IgD-negative memory B cell (primary cell): Measurements from ENCODE around the gene AOC2. TPM values are rescaled to one million over a fixed set of nuclear protein-coding genes. Genes with fewer than 3 reads are reported as not detected.
"Not testable (repeated sequence)": the region's sequence is repeated elsewhere in the genome, so short reads cannot be mapped to it uniquely, and the experiment has no call there.

Source experiments
- H3K27ac Mint-ChIP-seq, 3 donors: one replicate each; pipeline ENCODE4 v1.8.0; 2020 to 2022; ENCODE audit warnings: mild to moderate bottlenecking in 3 of 3, mixed read lengths in 3 of 3, moderate library complexity in 1 of 3
- H3K27me3 Mint-ChIP-seq: one replicate; pipeline ENCODE4 v1.8.0; 2021; ENCODE audit warnings: mixed read lengths
- H3K36me3 Mint-ChIP-seq: one replicate; pipeline ENCODE4 v1.8.0; 2020; ENCODE audit warnings: mild to moderate bottlenecking, mixed read lengths
- H3K4me1 Mint-ChIP-seq, 3 donors: one replicate each; pipeline ENCODE4 v1.8.0; 2020 to 2022; ENCODE audit warnings: mixed read lengths in 3 of 3, mild to moderate bottlenecking in 1 of 3
- H3K4me3 Mint-ChIP-seq, 4 donors: one replicate each; pipeline ENCODE4 v1.8.0; 2020 to 2022; ENCODE audit warnings: mild to moderate bottlenecking in 4 of 4, mixed read lengths in 4 of 4, moderate library complexity in 3 of 4
- H3K9me3 Mint-ChIP-seq, 3 donors: one replicate each; pipeline ENCODE4 v1.8.0; 2020 to 2021; ENCODE audit warnings: mixed read lengths in 3 of 3, mild to moderate bottlenecking in 1 of 3
- polyA plus RNA-seq: library from polyadenylated mRNA; unstranded; fragments of 300-500 nt; fragmentation: Illumina TruSeq; gene quantifications from one replicate; pipeline ENCODE4 v1.2.3, GENCODE V29; 2021

The AOC2 gene
- polyA plus RNA-seq, 1 donor from 2014 or later: not detected

DNA sequence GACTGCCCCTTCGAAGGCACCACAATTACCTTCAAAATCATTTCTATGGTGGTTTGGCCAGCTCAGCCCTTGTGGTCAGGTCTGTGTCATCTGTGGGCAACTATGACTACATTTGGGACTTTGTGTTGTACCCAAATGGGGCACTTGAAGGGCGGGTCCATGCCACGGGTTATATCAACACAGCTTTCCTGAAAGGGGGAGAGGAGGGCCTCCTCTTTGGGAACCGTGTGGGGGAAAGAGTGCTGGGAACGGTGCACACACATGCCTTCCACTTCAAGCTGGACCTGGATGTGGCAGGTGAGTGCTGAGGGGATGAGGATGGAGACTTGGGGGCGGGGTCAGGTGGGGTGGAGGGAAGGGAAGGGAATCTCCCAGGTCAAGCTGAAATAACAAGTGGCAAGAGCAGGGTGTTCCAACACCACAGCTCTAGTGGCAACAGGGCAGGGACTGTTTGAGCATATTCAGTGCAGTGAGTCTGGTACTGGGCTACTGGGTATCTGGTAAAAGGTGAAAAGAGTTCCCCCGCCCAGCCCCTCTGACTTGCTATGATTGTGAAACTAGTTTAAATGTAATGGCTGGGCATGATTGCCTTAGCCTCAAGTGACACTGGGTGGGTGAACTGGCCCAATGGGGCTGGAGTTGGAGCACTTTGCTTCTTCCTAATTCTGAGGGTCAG lies 1.7 kb downstream of the AOC2 start:
- Mint-ChIP-seq H3K4me3 (no peak overlapping the region), H3K9me3 (no peaks in the 10 kb centered on the region), H3K36me3 (no peaks in the 10 kb centered on the region), H3K27me3 (no peaks in the 10 kb centered on the region), H3K27ac (peak overlapping the region in 1 of 3 donors; percentile 90), H3K4me1 (peaks cover 0 to 5% (median 2%) of the 10 kb centered on the region in 3 donors)

DNA sequence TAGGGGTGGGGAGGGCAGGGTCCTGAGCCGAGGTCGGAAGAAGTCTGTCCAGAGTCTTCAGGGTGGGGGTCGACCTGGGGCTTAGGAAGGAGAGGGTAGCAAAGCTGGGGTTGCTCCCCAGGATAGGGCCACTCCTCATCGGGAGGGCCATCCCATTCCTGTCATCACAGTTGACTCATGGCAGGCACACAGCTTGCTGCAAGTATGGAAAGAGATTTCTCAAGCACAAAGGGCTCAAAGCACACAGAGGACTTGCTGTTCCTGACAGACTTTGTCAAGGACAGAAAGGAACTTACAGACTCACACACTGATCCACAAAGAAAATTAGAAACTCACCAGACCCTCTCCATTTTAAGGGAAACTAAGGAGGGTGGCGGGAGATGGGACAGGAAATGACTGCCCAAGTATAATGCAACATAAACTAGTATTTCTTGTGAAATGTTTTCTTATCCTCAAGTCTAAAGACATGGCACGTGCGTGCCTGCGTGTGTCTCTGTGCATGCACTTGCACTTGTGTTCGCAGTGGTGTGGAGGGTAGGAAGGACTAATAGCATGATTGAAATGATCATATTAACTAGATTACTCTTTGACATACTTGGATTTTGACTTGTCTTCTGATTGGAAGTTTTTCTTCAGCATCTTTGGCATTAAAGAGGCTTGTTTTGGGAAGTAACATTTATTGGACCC lies 2.4 kb downstream of the AOC2 start:
- peaks cover 0 to 5% (median 2%) of the 10 kb centered on the region in 3 donors for H3K4me1 Mint-ChIP-seq
- H3K27me3 Mint-ChIP-seq: no peaks in the 10 kb centered on the region

DNA sequence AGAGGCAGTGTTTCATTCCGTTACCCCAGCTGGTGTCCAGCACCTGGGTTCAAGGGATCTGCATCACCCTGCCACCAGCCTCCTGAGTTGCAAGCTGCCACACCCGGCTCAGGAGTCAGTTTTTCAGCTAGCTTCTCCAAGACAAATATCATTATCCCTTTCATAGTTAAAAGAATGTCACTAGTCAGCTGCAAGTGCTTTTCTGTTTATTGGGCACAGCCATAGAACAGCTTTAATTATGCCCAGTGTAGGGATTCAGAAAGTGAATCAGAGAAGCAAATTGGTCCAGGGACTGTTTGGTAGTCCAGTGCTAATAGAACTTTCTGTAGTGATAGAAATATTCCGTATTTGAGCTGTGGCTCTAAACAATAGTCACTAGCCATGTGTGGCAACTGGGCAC lies 3.7 kb downstream of the AOC2 start:
- no peaks in the 10 kb centered on the region for H3K36me3 Mint-ChIP-seq

More for the DNA sequence above, 2.4 kb downstream of the AOC2 start:
- peak overlapping the region in 1 of 3 donors; percentile 46 for H3K27ac Mint-ChIP-seq
- no peaks in the 10 kb centered on the region for H3K9me3 Mint-ChIP-seq
- no peak overlapping the region for H3K4me3 Mint-ChIP-seq
- no peaks in the 10 kb centered on the region for H3K36me3 Mint-ChIP-seq

DNA sequence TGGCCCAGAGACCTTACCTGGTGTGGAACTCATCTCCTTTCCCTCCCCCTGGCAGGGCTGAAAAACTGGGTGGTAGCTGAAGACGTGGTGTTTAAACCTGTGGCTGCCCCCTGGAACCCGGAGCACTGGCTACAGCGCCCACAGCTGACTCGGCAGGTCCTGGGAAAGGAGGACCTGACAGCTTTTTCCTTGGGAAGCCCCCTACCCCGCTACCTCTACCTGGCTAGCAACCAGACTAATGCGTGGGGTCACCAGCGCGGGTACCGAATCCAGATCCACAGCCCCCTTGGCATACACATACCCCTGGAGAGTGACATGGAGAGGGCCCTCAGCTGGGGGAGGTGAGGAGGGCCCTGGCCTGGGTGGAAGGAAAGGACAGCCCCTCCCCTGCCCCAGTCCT lies 4.7 kb downstream of the AOC2 start:
- no peaks in the 10 kb centered on the region for H3K27me3 Mint-ChIP-seq
- H3K9me3 Mint-ChIP-seq: no peaks in the 10 kb centered on the region
- no peak overlapping the region for H3K4me3 Mint-ChIP-seq
- H3K36me3 Mint-ChIP-seq: no peaks in the 10 kb centered on the region
- H3K4me1 Mint-ChIP-seq: peaks cover 0 to 2% (median 0%) of the 10 kb centered on the region in 3 donors
- no peak overlapping the region for H3K27ac Mint-ChIP-seq

More for the DNA sequence above, 3.7 kb downstream of the AOC2 start:
- Mint-ChIP-seq H3K27ac (no peak overlapping the region), H3K27me3 (no peaks in the 10 kb centered on the region), H3K4me1 (peaks cover 0 to 5% (median 2%) of the 10 kb centered on the region in 3 donors), H3K4me3 (no peak overlapping the region), H3K9me3 (no peaks in the 10 kb centered on the region)

DNA sequence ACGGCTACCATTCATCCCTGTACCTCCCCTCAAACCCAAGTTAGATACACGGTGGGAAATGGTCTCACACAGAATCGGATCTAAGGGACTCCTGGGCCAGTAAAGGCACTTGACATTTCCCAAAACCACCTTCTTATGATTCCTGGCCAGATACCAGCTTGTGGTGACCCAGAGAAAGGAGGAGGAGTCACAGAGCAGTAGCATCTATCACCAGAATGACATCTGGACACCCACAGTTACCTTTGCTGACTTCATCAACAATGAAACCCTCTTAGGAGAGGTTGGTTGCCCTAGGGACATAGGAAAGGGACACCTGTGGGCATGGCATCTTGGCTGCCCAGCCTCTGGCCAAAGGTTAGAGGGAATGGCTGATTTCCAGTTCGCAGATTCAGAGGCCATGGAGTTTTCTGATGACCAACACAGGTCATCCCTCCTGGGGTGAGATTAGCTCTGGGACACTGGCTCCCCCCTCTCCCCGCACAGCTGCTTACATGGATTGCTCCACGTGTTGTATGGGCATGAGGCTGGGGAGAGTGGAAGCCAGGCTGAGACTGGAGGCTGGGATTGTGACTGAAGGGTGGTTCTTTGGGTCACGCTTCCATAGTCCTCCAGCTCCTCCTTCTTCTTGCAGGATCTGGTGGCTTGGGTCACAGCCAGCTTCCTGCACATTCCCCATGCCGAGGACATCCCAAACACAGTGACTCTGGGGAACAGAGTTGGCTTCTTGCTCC lies 5.2 kb downstream of the AOC2 start:
- Mint-ChIP-seq H3K4me1 (peaks cover 0 to 2% (median 0%) of the 10 kb centered on the region in 3 donors), H3K27me3 (no peaks in the 10 kb centered on the region), H3K4me3 (no peak overlapping the region), H3K36me3 (no peaks in the 10 kb centered on the region), H3K27ac (no peak overlapping the region), H3K9me3 (no peaks in the 10 kb centered on the region)

DNA sequence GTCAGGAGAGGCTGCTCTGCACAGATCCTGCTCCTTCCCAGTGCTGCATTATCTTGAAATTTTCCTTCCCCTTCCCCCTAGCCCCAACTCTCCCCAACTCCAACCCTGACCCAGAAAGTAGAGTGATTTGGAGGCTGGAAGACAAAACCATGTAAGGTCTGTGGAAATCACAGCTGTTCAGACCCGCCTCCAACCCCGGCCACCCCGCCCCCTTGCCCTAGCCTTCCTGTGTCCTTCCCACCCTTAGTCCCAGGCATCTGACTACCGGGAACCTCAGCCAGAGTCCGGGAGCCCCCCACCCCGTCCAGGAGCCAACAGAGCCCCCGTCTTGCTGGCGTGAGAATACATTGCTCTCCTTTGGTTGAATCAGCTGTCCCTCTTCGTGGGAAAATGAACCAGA lies 6.6 kb downstream of the AOC2 start, which contains the start of gene AOC3:
Gene AOC3, plus strand, starts transcription at position 246 of the 400 bp plus-strand sequence. Its CDS starts 145 bp downstream, at position 391.
- no peak within 1 kb of the TSS for H3K4me3 Mint-ChIP-seq
- no peak within 1 kb of the TSS for H3K27ac Mint-ChIP-seq
- peaks cover 0 to under 1% (median 0%) of the 10 kb centered on the region in 3 donors for H3K4me1 Mint-ChIP-seq
- H3K36me3 Mint-ChIP-seq: no peaks in the 10 kb centered on the region
- no peaks in the 10 kb centered on the region for H3K27me3 Mint-ChIP-seq
- no peaks in the 10 kb centered on the region for H3K9me3 Mint-ChIP-seq

DNA sequence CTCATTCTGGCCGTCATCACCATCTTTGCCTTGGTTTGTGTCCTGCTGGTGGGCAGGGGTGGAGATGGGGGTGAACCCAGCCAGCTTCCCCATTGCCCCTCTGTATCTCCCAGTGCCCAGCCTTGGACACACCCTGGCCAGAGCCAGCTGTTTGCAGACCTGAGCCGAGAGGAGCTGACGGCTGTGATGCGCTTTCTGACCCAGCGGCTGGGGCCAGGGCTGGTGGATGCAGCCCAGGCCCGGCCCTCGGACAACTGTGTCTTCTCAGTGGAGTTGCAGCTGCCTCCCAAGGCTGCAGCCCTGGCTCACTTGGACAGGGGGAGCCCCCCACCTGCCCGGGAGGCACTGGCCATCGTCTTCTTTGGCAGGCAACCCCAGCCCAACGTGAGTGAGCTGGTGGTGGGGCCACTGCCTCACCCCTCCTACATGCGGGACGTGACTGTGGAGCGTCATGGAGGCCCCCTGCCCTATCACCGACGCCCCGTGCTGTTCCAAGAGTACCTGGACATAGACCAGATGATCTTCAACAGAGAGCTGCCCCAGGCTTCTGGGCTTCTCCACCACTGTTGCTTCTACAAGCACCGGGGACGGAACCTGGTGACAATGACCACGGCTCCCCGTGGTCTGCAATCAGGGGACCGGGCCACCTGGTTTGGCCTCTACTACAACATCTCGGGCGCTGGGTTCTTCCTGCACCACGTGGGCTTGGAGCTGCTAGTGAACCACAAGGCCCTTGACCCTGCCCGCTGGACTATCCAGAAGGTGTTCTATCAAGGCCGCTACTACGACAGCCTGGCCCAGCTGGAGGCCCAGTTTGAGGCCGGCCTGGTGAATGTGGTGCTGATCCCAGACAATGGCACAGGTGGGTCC lies 7.2 kb downstream of the AOC2 start:
- not testable (repeated sequence) for H3K4me3 Mint-ChIP-seq, H3K27ac Mint-ChIP-seq, H3K4me1 Mint-ChIP-seq, H3K9me3 Mint-ChIP-seq, H3K36me3 Mint-ChIP-seq, H3K27me3 Mint-ChIP-seq

DNA sequence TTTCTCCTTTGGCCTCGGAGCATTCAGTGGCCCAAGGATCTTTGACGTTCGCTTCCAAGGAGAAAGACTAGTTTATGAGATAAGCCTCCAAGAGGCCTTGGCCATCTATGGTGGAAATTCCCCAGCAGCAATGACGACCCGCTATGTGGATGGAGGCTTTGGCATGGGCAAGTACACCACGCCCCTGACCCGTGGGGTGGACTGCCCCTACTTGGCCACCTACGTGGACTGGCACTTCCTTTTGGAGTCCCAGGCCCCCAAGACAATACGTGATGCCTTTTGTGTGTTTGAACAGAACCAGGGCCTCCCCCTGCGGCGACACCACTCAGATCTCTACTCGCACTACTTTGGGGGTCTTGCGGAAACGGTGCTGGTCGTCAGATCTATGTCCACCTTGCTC lies 8.0 kb downstream of the AOC2 start:
- Mint-ChIP-seq H3K27ac (peak overlapping the region in 1 of 3 donors; percentile 91), H3K4me1 (no peaks in the 10 kb centered on the region), H3K36me3 (no peaks in the 10 kb centered on the region), H3K4me3 (no peak overlapping the region), H3K9me3 (no peaks in the 10 kb centered on the region), H3K27me3 (peaks cover 2% of the 10 kb centered on the region)

DNA sequence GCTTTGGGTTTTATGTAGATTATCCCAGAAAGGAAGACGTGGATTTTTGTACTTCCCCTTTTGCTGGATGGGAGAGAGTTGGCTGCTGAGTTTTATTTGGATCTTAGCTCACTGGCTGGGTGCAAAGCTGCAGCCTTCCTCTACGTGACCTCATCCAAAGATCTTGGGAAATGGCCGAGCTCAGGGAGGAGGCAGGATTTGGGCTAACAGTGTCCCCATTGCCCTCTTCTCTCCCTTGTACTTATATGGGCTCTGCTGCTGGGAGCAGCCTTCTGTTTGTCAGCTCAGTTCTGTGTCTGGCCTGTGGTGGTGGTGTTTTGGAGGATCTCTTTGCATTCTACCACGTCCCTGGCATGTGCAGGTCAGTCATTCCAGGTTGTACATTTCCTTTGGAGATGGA lies 8.6 kb downstream of the AOC2 start:
- Mint-ChIP-seq H3K4me1 (no peaks in the 10 kb centered on the region), H3K4me3 (no peak overlapping the region), H3K27ac (peak overlapping the region in 1 of 3 donors; percentile 91), H3K9me3 (no peaks in the 10 kb centered on the region), H3K36me3 (no peaks in the 10 kb centered on the region), H3K27me3 (peaks cover 2% of the 10 kb centered on the region)

DNA sequence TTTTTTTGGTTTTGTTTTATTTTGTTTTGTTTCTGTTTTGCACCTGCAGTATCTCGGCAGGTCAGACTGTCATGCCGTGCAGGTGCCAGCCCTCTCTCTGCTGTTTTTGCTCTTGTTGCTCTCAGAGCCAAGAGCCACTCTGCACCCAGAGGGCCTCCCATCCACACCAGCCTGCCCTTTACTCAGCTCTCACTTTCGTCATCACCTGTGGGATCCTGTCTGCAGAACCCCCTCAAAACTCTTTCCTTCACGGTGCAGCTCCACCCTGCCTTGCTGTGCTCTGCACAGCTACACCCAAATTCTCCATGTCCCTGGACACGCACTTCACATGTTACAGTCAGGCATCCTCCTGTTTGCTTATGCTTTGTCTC lies 9.2 kb downstream of the AOC2 start:
- Mint-ChIP-seq H3K27ac (peak overlapping the region in 2 of 3 donors; percentile 20 to 91), H3K9me3 (no peaks in the 10 kb centered on the region), H3K36me3 (no peaks in the 10 kb centered on the region), H3K4me1 (no peaks in the 10 kb centered on the region), H3K27me3 (peaks cover 2% of the 10 kb centered on the region), H3K4me3 (no peak overlapping the region)

DNA sequence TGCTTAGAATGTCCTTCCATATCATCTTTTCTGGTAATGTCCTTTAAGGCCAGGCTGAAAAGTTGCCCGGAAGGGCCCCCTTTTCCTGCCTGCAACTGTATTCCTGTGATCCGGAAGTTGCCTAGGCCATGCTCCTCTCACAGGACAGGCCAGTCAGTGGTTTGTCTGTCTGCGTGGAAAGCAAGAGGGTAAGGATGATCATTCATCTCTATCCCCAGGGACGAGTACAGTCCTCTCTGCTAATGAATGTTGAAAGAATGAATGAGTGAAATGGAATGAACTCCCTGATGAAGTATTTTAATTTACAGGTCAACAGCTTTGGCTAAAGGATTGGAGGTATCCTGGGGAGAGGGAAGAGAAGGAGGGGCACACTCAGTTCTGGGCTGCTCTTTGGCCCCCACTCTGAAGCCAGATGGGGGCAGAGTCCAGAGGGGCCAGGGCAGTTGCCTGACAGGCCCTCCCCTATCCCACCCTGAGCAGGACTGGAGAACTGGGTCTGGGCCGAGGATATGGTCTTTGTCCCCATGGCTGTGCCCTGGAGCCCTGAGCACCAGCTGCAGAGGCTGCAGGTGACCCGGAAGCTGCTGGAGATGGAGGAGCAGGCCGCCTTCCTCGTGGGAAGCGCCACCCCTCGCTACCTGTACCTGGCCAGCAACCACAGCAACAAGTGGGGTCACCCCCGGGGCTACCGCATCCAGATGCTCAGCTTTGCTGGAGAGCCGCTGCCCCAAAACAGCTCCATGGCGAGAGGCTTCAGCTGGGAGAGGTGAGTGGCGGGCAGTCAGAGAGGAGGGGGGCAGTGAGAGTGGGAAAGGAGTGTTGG lies 9.8 kb downstream of the AOC2 start:
- Mint-ChIP-seq H3K9me3 (no peaks in the 10 kb centered on the region), H3K4me3 (no peak overlapping the region), H3K27me3 (peaks cover 2% of the 10 kb centered on the region), H3K27ac (peak overlapping the region in 1 of 3 donors; percentile 20), H3K36me3 (no peaks in the 10 kb centered on the region), H3K4me1 (no peaks in the 10 kb centered on the region)

DNA sequence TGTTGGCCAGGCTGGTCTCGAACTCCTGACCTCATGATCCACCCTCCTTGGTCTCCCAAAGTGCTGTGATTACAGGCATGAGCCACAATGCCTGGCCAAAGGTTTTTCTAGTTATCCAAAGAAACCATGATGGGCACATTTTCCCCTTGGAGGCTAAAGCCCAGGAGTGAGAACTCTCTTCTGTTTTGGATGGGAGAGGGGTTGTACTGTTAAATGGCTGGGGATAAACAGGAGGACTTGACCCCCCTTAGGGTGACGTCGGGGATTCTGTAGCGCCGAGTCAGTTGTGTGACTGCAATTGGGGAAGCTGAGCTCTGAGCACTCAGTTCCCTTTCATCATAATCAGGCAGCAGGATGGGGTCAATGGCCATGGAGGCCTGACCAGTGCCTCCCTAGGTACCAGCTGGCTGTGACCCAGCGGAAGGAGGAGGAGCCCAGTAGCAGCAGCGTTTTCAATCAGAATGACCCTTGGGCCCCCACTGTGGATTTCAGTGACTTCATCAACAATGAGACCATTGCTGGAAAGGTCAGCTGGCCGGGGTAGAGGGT lies 10.7 kb downstream of the AOC2 start:
- Mint-ChIP-seq H3K27me3 (peaks cover 2% of the 10 kb centered on the region), H3K9me3 (no peaks in the 10 kb centered on the region)

DNA sequence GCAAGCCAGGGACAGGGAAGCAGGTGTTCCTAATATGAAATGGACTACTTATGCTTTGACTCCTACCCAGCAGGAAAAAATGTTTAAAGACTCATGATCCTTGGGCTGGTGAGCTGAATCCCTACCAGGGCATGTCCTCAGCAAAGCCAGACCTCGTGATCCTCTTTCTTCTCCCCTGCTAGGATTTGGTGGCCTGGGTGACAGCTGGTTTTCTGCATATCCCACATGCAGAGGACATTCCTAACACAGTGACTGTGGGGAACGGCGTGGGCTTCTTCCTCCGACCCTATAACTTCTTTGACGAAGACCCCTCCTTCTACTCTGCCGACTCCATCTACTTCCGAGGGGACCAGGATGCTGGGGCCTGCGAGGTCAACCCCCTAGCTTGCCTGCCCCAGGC lies 11.7 kb downstream of the AOC2 start:
- not testable (repeated sequence) for H3K4me3 Mint-ChIP-seq, H3K36me3 Mint-ChIP-seq, H3K27me3 Mint-ChIP-seq, H3K27ac Mint-ChIP-seq, H3K4me1 Mint-ChIP-seq, H3K9me3 Mint-ChIP-seq

More for the DNA sequence above, 10.7 kb downstream of the AOC2 start:
- H3K4me3 Mint-ChIP-seq: no peak overlapping the region
- no peak overlapping the region for H3K27ac Mint-ChIP-seq
- H3K36me3 Mint-ChIP-seq: no peaks in the 10 kb centered on the region
- H3K4me1 Mint-ChIP-seq: no peaks in the 10 kb centered on the region

DNA sequence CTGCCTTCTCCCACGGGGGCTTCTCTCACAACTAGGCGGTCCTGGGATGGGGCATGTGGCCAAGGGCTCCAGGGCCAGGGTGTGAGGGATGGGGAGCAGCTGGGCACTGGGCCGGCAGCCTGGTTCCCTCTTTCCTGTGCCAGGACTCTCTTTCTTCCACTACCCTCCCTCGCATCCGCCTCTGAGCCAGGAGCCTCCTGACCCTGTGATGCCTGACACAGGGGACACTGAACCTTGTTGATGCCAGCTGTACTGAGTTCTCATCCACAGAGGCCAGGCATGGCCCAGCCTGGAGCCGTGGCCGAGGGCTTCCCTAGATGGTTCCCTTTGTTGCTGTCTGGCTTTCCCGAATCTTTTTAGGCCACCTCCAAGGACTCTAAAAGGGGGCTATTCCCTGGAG lies 12.1 kb downstream of the AOC2 start:
- not testable (repeated sequence) for H3K9me3 Mint-ChIP-seq, H3K4me3 Mint-ChIP-seq, H3K4me1 Mint-ChIP-seq, H3K36me3 Mint-ChIP-seq, H3K27me3 Mint-ChIP-seq, H3K27ac Mint-ChIP-seq
